ENCODE data around the gene WDR90.
A peak's percentile ranks its signal among the peaks of the same experiment; 100 is the strongest.
"Not testable (repeated sequence)": the region's sequence is repeated elsewhere in the genome, so short reads cannot be mapped to it uniquely, and the experiment has no call there.

WDR90 gene

DNA sequence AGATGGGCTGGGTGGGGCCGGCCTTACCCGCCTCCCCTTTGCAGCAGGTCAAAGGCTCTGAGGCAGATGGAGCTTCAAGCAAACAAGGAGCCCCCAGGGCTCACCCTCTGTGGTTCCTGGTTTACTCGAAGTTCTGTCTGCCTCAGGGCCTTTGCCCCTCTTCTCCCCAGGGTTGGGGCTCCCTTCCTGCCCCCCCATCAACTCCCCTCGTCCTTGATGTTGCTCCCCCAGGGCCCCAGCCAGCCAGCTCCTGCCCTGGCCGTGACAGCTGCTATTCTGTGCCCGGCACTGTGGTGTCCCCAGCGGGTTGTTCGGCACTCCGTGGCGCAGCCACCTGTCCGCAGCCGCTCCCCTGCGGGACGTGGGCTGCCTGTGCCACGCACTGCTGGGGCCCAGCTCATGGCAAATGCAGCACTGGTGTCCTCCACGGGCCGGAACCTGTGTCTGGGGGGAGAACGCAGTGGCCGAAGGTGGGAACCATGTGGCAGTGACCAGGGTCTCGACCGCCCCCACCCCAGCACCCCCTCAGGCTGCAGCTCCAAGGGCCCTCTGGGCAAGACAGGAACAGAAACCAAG is 61.4 kb downstream of the WDR90 start:
- DNase-seq = no peak

DNA sequence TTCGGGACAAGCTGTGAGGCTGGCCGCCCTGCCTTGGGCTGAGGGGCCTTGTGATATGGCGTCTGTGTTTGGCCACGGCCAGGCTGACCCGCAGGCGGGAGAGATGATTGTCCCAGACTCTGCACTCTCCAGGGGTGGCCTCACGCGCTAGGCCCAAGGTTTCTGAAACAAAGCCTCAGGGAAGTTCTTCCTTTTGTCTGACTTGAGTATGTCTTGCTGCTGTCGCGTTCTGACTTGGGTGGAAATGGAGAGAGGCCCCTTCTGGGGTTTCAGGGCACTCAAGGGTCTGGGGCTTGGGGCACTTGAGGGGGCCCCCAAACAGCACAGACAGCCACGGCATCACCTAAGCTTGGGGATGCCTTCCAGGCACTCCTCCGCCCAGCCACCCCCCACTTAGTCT is 61.9 kb downstream of the WDR90 start:
- no peak for DNase-seq

DNA sequence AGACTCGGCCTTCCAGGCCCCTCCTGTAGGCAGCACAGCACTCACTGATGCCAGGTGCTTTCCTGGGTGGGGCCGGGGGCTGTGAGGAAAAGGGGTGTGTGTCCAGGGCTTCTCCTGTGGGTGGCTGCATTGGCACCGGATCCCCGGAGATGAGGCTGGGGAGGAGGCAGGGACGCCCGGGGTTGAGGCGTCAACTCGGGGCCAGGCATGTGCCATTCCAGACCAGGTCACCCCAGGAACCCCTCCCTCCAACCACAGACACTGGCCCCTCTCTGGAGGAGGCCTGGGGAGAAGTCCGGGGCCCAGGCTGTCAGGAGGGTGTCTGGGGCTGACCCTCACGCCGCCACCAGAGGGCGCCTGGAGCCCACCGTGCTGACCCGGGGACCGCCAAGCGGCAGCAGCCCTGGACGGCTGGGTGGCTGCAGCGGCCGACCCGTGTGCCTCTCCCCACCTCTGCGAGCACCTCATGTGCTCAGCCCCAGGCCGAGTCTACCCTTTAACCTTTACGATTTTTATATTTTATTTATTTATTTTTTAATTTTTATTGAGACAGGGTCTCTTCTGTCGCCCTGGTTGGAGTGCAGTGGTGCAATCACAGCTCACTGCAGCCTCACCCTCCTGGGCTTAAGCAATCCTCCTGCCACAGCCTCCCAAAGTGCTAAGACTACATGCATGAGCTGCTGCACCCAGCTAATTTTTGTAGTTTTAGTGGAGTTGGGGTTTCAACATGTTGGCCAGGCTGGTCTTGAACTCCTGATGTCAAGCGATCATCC is 62.6 kb downstream of the WDR90 start:
- peak; percentile 27 for DNase-seq

DNA sequence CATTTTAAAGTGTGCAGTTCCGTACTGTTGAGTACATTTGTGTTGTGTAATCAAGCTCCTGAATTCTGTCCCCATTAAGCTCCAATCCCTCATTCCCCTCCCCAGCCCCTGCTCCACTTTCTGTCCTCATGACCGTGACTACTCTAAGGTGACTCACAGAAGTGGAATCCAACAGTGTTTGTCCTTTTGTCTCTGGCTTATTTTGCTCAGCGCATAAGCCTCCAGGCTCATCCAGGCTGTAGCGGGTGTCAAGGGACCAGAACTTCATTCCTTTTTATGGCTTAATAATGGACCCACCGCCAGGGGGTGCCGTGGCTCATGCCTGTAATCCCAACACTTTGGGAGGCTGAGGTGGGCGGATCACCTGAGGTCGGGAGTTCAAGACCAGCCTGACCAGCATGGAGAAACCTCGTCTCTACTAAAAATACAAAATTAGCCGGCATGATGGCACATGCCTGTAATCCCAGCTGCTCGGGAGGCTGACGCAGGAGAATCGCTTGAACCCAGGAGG is 63.6 kb downstream of the WDR90 start:
- not testable (repeated sequence) for DNase-seq

DNA sequence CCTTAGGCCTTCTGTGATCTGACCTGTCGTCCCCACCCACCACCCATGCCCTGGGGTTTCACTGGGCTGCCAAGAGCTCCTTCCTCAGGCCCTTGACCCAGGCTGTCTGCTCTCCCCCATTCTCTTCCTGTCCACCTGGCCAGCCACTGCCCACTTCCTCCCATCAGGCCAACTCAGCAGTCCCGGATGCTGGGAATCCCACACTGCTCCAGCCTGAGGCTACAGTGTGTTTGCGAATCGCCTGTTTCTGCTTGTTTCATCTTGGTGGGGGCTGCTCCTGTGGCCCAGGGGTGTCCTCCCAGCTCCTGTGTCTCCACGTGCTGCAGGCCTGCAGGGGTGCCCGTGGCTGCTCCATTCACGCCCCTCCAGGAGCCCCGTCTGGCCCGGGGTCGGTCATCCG is 64.9 kb downstream of the WDR90 start:
- no peak for DNase-seq

DNA sequence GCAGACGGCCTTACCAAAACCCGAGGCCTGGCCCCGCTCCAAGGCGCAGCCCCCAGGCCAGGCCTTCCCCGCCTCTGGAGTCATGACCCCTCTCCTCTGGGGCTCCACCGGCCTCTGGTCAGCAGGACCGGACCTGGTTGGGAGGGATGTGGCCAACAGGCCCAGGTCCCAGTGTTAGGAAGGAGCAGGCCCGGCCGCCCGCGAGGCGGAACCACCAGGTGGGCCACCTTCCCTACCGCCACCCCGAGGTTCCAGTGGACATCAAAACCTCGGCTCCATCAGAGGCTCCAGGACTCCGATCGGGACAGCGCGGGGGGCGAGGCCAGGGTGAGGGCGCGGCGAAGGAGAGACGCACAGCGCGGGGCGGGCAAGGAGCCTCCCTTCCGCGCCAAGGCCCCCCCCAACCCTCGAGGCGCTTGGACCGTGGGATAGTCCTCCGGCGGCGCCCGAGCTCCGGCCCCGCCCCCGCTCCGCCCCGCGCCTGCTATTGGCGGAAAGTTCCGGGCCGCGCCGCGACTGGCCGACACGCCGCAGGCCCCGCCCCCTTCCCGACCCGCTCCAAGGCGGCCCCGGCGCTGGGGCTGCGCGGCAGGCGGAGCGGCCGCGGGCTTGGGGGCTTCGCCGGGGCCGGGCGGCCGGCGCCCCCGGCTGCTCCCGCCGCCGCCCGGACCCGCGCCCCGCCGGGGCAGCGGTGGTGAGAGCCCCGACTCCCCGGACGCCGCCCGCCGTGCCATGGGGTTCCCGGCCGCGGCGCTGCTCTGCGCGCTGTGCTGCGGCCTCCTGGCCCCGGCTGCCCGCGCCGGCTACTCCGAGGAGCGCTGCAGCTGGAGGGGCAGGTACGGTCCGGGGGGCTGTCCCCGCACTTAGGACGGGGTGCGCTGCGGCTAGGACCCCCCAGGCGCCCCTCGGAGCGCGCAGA is 65.7 kb downstream of the WDR90 start, which contains the start of gene METRN:
Gene METRN, plus strand, starts transcription at position 561 of the 919 bp plus-strand sequence. Its CDS starts 172 bp downstream, at position 733.
- peak; percentile 49 for DNase-seq

DNA sequence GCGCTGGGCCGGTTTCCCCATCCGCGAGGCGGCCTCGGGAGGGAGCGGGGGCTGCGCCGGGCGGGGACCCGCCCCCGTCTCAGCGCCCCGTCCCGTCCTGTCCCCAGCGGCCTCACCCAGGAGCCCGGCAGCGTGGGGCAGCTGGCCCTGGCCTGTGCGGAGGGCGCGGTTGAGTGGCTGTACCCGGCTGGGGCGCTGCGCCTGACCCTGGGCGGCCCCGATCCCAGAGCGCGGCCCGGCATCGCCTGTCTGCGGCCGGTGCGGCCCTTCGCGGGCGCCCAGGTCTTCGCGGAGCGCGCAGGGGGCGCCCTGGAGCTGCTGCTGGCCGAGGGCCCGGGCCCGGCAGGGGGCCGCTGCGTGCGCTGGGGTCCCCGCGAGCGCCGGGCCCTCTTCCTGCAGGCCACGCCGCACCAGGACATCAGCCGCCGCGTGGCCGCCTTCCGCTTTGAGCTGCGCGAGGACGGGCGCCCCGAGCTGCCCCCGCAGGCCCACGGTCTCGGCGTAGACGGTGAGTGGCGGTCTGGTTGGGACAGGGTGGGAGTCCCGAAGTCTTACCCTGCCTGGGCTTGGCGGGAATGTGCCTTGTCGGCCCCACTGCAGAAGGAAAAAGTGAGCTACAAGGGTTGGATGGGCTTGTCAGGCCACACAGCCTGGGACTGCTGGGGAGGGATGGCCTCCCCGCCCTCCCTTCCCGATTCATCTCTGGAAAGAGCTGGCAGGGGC is 66.5 kb downstream of the WDR90 start:
- DNase-seq = no peak

DNA sequence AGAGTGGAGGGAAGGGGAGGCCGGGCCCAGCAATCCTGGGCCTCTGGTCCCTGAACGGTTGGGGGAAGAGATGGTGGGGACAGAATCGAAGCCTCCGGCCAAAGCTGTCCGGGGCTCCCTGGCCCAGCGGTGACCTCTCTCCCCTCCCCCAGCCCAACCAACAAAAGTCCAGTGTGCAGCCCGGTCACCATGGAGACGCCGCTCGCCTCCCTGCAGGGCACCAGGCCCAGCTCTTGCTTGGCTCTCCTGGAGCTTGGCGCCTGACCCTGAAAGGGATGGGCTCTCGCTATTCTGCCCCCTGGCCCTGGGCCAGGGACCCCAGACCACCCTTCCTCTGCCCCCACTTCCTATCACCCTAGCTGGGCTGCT is 67.0 kb downstream of the WDR90 start:
- DNase-seq = no peak

DNA sequence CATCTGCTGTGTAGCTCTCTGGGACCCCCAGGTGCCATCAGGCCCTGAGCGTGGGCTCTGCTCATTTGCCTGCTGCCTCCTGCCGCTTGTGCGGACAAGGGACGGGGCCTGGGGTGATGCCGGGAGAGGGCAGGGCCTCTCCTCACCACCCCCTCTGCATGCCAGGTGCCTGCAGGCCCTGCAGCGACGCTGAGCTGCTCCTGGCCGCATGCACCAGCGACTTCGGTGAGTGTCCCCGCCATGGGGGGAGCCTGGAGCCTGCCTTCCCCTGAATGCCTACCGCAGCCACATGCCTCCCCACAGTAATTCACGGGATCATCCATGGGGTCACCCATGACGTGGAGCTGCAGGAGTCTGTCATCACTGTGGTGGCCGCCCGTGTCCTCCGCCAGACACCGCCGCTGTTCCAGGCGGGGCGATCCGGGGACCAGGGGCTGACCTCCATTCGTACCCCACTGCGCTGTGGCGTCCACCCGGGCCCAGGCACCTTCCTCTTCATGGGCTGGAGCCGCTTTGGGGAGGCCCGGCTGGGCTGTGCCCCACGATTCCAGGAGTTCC is 67.7 kb downstream of the WDR90 start:
- no peak for DNase-seq

Data from SHP77 treated with DMSO at 0.1 percent for 48 hours (cell line).